Right lobe of liver (tissue), 4 donors: ENCODE measurements around the gene BDKRB2.

Experiments
- POLR2A ChIP-seq: fragments of 450-650 bp; IDR thresholded peaks from one replicate; pipeline ENCODE4 v1.6.1; 2017; ENCODE audit warnings: antibody characterized with exemption, mild to moderate bottlenecking
- TF ChIP-seq, protein P1 (sequence below), 4 donors: fragments of 200-600 bp in 3 of 4; fragments of 450-650 bp in 1 of 4; IDR thresholded peaks; one replicate each; pipeline versions ENCODE4 v1.5.1 to v1.8.0; 2016 to 2022; ENCODE audit warnings: antibody characterized with exemption in 4 of 4, mild to moderate bottlenecking in 2 of 4
- donor health status: DM: no; HTN: no; CAD: no.
- donor health status: DM: no; HTN: no; CAD: no.
- donor health status: DM: no; HTN: yes; CAD: no.

- TF ChIP-seq, protein P1, sequence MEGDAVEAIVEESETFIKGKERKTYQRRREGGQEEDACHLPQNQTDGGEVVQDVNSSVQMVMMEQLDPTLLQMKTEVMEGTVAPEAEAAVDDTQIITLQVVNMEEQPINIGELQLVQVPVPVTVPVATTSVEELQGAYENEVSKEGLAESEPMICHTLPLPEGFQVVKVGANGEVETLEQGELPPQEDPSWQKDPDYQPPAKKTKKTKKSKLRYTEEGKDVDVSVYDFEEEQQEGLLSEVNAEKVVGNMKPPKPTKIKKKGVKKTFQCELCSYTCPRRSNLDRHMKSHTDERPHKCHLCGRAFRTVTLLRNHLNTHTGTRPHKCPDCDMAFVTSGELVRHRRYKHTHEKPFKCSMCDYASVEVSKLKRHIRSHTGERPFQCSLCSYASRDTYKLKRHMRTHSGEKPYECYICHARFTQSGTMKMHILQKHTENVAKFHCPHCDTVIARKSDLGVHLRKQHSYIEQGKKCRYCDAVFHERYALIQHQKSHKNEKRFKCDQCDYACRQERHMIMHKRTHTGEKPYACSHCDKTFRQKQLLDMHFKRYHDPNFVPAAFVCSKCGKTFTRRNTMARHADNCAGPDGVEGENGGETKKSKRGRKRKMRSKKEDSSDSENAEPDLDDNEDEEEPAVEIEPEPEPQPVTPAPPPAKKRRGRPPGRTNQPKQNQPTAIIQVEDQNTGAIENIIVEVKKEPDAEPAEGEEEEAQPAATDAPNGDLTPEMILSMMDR (IDR thresholded peaks at IDR 0.05): no peak
- TF ChIP-seq POLR2A: no peak
These were observed 17.2 kb downstream of the BDKRB2 start for GRCh38 chr14:96221841-96222240.
